Osteocyte (in vitro differentiated cells): ENCODE data around the gene UBE2J1. TPM values are rescaled to one million over a fixed set of nuclear protein-coding genes. Genes with fewer than 3 reads are reported as not detected.
A peak's percentile ranks its signal among the peaks of the same experiment; 100 is the strongest.

Source experiments
- DNase-seq: peaks from one replicate; pipeline ENCODE4 v3.0.0; 2021; ENCODE audit warnings: mixed read lengths; ENCODE audit not compliant: unreplicated experiment; ENCODE audit errors: extremely low spot score
- H3K27ac Mint-ChIP-seq: one replicate; pipeline ENCODE4 v1.8.0; 2021; ENCODE audit warnings: mild to moderate bottlenecking, mixed read lengths; ENCODE audit not compliant: unreplicated experiment
- H3K27me3 Mint-ChIP-seq: one replicate; pipeline ENCODE4 v1.8.0; 2021; ENCODE audit warnings: mixed read lengths; ENCODE audit not compliant: unreplicated experiment
- H3K36me3 Mint-ChIP-seq: one replicate; pipeline ENCODE4 v1.8.0; 2021; ENCODE audit warnings: mixed read lengths; ENCODE audit not compliant: unreplicated experiment
- H3K4me1 Mint-ChIP-seq: one replicate; pipeline ENCODE4 v1.8.0; 2021; ENCODE audit warnings: mixed read lengths; ENCODE audit not compliant: unreplicated experiment
- H3K4me3 Mint-ChIP-seq: one replicate; pipeline ENCODE4 v1.8.0; 2021; ENCODE audit warnings: mild to moderate bottlenecking, moderate library complexity, mixed read lengths; ENCODE audit not compliant: unreplicated experiment
- H3K9me3 Mint-ChIP-seq: one replicate; pipeline ENCODE4 v1.8.0; 2021; ENCODE audit warnings: mixed read lengths; ENCODE audit not compliant: unreplicated experiment
- CTCF ChIP-seq: fragments of 200-600 bp; sonication (generic); IDR thresholded peaks from 2 replicates; pipeline ENCODE4 v1.5.0; 2021; ENCODE audit warnings: antibody characterized with exemption, mild to moderate bottlenecking, moderate library complexity
- total RNA-seq: library from RNA; stranded (reverse); gene quantifications from 2 replicates; pipeline ENCODE4 v1.2.1, GENCODE V29; 2021

The UBE2J1 gene
- total RNA-seq, 1 donor from 2014 or later: 39.6 TPM

DNA sequence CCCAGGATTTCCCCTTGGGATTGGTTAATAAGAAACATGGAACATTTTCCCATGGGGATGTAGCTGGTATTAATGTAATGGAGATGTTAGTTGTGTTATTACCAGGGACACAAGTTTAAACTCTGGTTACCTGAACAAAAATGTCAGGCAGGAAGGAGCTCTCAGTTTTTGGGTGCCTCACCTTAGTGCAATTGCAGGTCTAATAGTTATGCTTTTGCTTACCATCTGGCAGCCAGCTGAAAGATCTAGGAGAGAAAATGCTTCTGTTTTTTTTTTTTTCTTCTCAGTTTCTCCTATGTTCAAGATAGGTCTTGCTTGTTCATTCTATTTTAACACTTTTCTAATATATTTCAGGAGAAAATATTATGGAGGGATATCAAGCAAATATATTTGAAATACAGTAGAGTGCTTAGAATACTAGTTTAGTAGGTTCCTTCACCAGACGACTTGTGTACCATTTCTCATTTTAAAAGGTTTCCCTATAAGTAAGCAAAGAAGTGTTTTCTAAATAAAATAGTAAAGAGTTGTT lies 4.2 kb upstream of the UBE2J1 start:
- no peaks in the 10 kb centered on the region for H3K9me3 Mint-ChIP-seq
- peaks cover 5% of the 10 kb centered on the region for H3K27me3 Mint-ChIP-seq
- no peak for TF ChIP-seq CTCF
- no peak overlapping the region for H3K4me3 Mint-ChIP-seq
- H3K4me1 Mint-ChIP-seq: peaks cover 12% of the 10 kb centered on the region
- no peak for DNase-seq
- no peaks in the 10 kb centered on the region for H3K36me3 Mint-ChIP-seq
- no peak overlapping the region for H3K27ac Mint-ChIP-seq

GRCh38 chr6:89355511-89356194 lies 3.1 kb upstream of the UBE2J1 start:
- DNase-seq: no peak
- Mint-ChIP-seq H3K27me3 (peaks cover 5% of the 10 kb centered on the region), H3K36me3 (no peaks in the 10 kb centered on the region), H3K4me1 (peaks cover 23% of the 10 kb centered on the region), H3K4me3 (no peak overlapping the region), H3K27ac (no peak overlapping the region), H3K9me3 (no peaks in the 10 kb centered on the region)
- no peak for TF ChIP-seq CTCF

DNA sequence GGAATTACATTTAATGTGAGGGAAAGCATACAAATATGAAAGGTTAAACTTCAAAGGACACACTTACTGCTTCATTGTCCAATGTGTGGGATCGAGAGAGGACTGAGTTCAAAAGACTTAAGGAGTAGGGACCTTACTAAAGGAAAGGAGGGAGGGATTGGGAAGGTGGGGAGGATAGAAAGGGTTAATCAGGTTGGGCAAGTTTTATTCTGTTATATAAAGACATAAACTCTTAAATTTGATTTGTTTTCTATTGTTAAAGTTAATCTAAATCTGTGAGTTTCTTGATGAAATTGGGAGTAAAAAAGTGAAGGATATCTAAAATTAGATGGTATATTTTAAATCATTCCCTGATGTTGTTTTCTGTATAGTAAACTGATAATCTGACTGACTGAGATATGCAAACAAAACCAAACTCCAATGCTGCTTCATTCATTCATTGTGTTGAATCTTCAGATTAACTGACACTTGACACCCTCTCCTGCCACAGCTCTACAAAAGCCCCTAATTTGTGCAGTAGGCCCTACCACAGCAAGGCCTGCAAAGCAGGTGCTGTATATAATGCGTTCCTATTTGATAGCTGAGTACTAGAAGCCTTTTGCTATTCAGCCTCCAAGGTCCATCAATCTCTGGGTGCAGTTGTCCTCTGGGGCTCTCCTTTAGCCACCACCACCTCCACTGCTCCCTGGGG lies 1.3 kb upstream of the UBE2J1 start:
- Mint-ChIP-seq H3K27me3 (peaks cover 5% of the 10 kb centered on the region), H3K36me3 (peaks cover 2% of the 10 kb centered on the region), H3K27ac (peak overlapping the region; percentile 84), H3K9me3 (no peaks in the 10 kb centered on the region), H3K4me1 (peaks cover 37% of the 10 kb centered on the region), H3K4me3 (peak overlapping the region; percentile 63)
- TF ChIP-seq CTCF: no peak
- DNase-seq: no peak

- Mint-ChIP-seq H3K4me1 (peaks cover 43% of the 10 kb centered on the region), H3K27me3 (peaks cover 5% of the 10 kb centered on the region), H3K9me3 (no peaks in the 10 kb centered on the region), H3K27ac (peak overlapping the region; percentile 84), H3K36me3 (peaks cover 2% of the 10 kb centered on the region), H3K4me3 (peak overlapping the region; percentile 63)
- no peak for TF ChIP-seq CTCF
- DNase-seq: no peak
Measured at GRCh38 chr6:89353118-89353556, 615 bp upstream of the UBE2J1 start.

DNA sequence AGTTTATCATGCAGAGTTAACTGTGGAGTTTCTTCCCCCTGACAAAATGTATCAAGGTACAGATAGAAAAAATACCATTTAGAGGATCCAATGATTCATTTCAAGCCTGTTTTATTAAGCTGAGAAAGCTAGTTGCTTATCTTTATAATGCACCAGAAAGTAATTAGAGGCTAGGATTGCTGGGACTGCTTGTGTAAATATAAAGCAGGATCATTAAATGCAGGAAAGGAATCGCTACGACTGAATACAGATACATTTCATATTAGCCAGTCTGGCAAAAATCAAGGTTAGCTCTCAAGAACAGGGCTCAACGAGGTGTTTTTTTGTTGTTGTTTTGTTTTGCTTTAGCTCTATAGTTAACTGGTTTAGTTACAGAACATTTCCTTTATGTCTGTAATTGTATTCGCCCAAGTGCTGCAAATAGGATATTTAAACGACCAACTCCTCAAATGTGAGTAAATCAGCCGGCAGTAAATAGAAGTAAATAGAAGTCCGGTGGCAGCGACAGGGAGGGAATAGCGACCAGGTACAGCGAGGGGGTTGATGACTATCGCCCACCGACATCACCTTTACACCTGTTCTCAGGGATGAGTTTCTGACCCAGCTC lies 748 bp downstream of the UBE2J1 start:
- DNase-seq: no peak
- H3K4me1 Mint-ChIP-seq: peaks cover 48% of the 10 kb centered on the region
- TF ChIP-seq CTCF: no peak
- no peaks in the 10 kb centered on the region for H3K9me3 Mint-ChIP-seq
- H3K27me3 Mint-ChIP-seq: peaks cover 2% of the 10 kb centered on the region
- peaks cover 2% of the 10 kb centered on the region for H3K36me3 Mint-ChIP-seq
- peak overlapping the region; percentile 95 for H3K4me3 Mint-ChIP-seq
- H3K27ac Mint-ChIP-seq: peak overlapping the region; percentile 95
